Neuronal stem cell (in vitro differentiated cells): ENCODE results near the gene SCFD1.
A peak's percentile ranks its signal among the peaks of the same experiment; 100 is the strongest.

Experiments
- DNase-seq: peaks from one replicate; pipeline ENCODE4 v3.0.0-alpha.2; 2013; ENCODE audit warnings: low spot score
- H2AFZ ChIP-seq: one replicate; pipeline ENCODE4 v1.6.1; 2013; ENCODE audit warnings: mild to moderate bottlenecking, low read length, inconsistent platforms
- H2AK5ac ChIP-seq: 2 replicates; pipeline ENCODE4 v1.6.1; 2013; ENCODE audit warnings: low read depth, mild to moderate bottlenecking, inconsistent platforms, low read length, moderate library complexity, mixed read lengths
- H2BK120ac ChIP-seq: 2 replicates; pipeline ENCODE4 v1.6.1; 2013; ENCODE audit warnings: low read depth, mild to moderate bottlenecking, inconsistent platforms, low read length, moderate library complexity, mixed read lengths
- H2BK12ac ChIP-seq: one replicate; pipeline ENCODE4 v1.6.1; 2013; ENCODE audit warnings: low read length, inconsistent platforms
- H2BK15ac ChIP-seq: 2 replicates; pipeline ENCODE4 v1.6.1; 2013; ENCODE audit warnings: mild to moderate bottlenecking, low read length, inconsistent platforms, mixed read lengths
- H2BK5ac ChIP-seq: one replicate; pipeline ENCODE4 v1.6.1; 2013; ENCODE audit warnings: inconsistent platforms, mild to moderate bottlenecking, low read length, moderate library complexity
- H3K14ac ChIP-seq: one replicate; pipeline ENCODE4 v1.6.1; 2013; ENCODE audit warnings: low read length, inconsistent platforms
- H3K18ac ChIP-seq: 2 replicates; pipeline ENCODE4 v1.6.1; 2013; ENCODE audit warnings: low read length, inconsistent platforms
- H3K23ac ChIP-seq: 2 replicates; pipeline ENCODE4 v1.6.1; 2013; ENCODE audit warnings: low read depth, mild to moderate bottlenecking, mixed read lengths, low read length, inconsistent platforms; ENCODE audit not compliant: poor library complexity
- H3K27ac ChIP-seq: replicated peaks from 3 replicates; pipeline ENCODE4 v1.5.1; 2013; ENCODE audit warnings: low read length, inconsistent platforms
- H3K27me3 ChIP-seq, 3 experiments: 2 replicates each; pipeline ENCODE4 v1.6.1; 2013; ENCODE audit warnings: low read length in 3 of 3, mild to moderate bottlenecking in 2 of 3, inconsistent platforms in 1 of 3, low read depth in 1 of 3, mixed read lengths in 1 of 3, moderate library complexity in 1 of 3; ENCODE audit not compliant: control insufficient read depth in 3 of 3, insufficient read depth in 3 of 3
- H3K36me3 ChIP-seq, 2 donors: replicated peaks in 1 of 2; 2 replicates each; pipeline ENCODE4 v1.6.1; 2013; ENCODE audit warnings: low read length in 2 of 2; ENCODE audit not compliant: control insufficient read depth in 2 of 2, insufficient read depth in 2 of 2
- H3K4ac ChIP-seq: 2 replicates; pipeline ENCODE4 v1.6.1; 2013; ENCODE audit warnings: inconsistent platforms, mild to moderate bottlenecking, low read length, moderate library complexity
- H3K4me1 ChIP-seq, 2 donors: 1 replicate in 1 of 2; 2 replicates in 1 of 2; pipeline ENCODE4 v1.6.1; 2013; ENCODE audit warnings: low read length in 2 of 2, low read depth in 1 of 2; ENCODE audit not compliant: control insufficient read depth in 2 of 2, insufficient read depth in 1 of 2
- H3K4me2 ChIP-seq: one replicate; pipeline ENCODE4 v1.6.1; 2013; ENCODE audit warnings: mild to moderate bottlenecking, low read length, inconsistent platforms; ENCODE audit not compliant: insufficient read depth, poor library complexity, severe bottlenecking
- H3K4me3 ChIP-seq, 2 donors: 2 replicates each; pipeline ENCODE4 v1.5.1; 2013; ENCODE audit warnings: low read length in 2 of 2, mild to moderate bottlenecking in 2 of 2, inconsistent platforms in 1 of 2, moderate library complexity in 1 of 2
- H3K79me1 ChIP-seq: one replicate; pipeline ENCODE4 v1.6.1; 2013; ENCODE audit warnings: low read depth, mild to moderate bottlenecking, inconsistent platforms, low read length, moderate library complexity
- H3K9ac ChIP-seq: one replicate; pipeline ENCODE4 v1.6.1; 2013; ENCODE audit warnings: mild to moderate bottlenecking, low read depth, low read length, inconsistent platforms; ENCODE audit not compliant: poor library complexity
- H3K9me3 ChIP-seq, 2 donors: replicated peaks in 1 of 2; 2 replicates each; pipeline versions ENCODE3 to v1.6.1; 2013; ENCODE audit warnings: low read length in 2 of 2, mild to moderate bottlenecking in 2 of 2, inconsistent platforms in 1 of 2, low read depth in 1 of 2, mixed read lengths in 1 of 2, moderate library complexity in 1 of 2; ENCODE audit not compliant: control insufficient read depth in 2 of 2, insufficient read depth in 1 of 2
- H4K8ac ChIP-seq: one replicate; pipeline ENCODE4 v1.6.1; 2013; ENCODE audit warnings: low read depth, mild to moderate bottlenecking, inconsistent platforms, low read length, moderate library complexity
- H4K91ac ChIP-seq: one replicate; pipeline ENCODE4 v1.6.1; 2013; ENCODE audit warnings: low read length, low read depth, mild to moderate bottlenecking, inconsistent platforms; ENCODE audit not compliant: poor library complexity
- WGBS, 2 donors: extraction: QIAGEN DNeasy Blood & Tissue Kit; methylation state at CpG; one replicate each; pipeline ENCODE4 v1.1.7; 2013; ENCODE audit warnings: missing lambda C conversion rate in 2 of 2, mixed read lengths in 1 of 2; ENCODE audit not compliant: insufficient read length in 2 of 2, insufficient replicate concordance in 1 of 2; ENCODE audit errors: extremely low coverage in 2 of 2; 5-methylcytosine and 5-hydroxymethylcytosine counted together

SCFD1 gene

DNA sequence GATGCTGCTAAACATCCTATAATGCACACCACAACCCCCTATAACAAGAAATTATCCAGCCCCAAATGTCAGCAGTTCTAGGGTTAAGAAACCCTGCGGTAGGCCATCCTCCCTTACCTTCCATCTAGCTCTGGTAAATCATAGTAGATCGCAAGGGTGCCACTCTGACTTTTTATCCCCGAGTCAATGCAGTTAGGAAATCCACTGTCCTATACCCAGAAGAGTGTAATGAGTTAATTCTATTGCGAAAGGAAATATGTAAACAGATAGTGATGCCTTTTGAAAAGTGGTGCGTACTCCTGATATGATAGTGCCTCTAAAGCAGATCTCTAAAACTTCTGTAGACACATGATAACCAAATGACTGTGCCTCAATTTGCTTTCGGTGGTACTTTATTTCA is 29.8 kb downstream of the SCFD1 start:
- Histone ChIP-seq H3K4me2 (no peak overlapping the region), H3K23ac (no peak overlapping the region), H2BK120ac (no peak overlapping the region), H3K4me1 (no peaks in the 10 kb centered on the region), H2BK15ac (no peak overlapping the region), H3K79me1 (no peaks in the 10 kb centered on the region), H3K27ac (no peak overlapping the region), H3K4me3 (no peak overlapping the region), H2AK5ac (no peak overlapping the region), H2BK5ac (no peak overlapping the region), H3K36me3 (peaks cover 12 to 90% of the 10 kb centered on the region in 2 donors), H3K14ac (no peak overlapping the region), H2AFZ (no peak overlapping the region), H4K8ac (no peak overlapping the region), H2BK12ac (no peak overlapping the region), H3K9me3 (no peaks in the 10 kb centered on the region), H3K27me3 (no peaks in the 10 kb centered on the region), H3K9ac (no peak overlapping the region), H4K91ac (no peak overlapping the region), H3K18ac (no peak overlapping the region), H3K4ac (no peak overlapping the region)
- no CpG with 5 or more reads among the region's 6 CpGs for WGBS, 2 donors
- DNase-seq, result no peak

DNA sequence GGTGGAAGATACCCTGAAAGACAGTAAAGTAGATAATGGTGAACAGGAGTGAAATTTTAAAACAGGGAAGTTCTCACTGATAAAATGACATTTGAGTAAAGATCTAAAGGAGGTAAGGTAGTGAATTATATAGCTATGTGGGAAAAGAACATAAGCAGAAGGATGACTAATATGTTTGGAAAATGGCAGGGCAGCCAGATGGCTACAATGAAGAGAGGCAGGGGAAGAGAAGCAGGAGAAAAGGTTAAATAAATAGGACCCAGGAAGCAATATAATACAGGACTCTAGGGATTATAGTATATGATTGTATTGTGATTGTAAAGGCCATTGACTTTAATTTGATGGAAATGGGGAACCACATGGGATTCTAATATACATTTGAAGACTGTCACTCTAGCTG is 33.0 kb downstream of the SCFD1 start:
- H3K4me3 ChIP-seq, result no peak overlapping the region
- H2AK5ac ChIP-seq, result no peak overlapping the region
- no peak overlapping the region for H4K91ac ChIP-seq
- no peak overlapping the region for H3K4ac ChIP-seq
- H2BK15ac ChIP-seq, result no peak overlapping the region
- no peaks in the 10 kb centered on the region for H3K79me1 ChIP-seq
- no peak overlapping the region for H2BK12ac ChIP-seq
- H3K27ac ChIP-seq, result no peak overlapping the region
- no peak overlapping the region for H2BK120ac ChIP-seq
- no peaks in the 10 kb centered on the region for H3K9me3 ChIP-seq
- no peaks in the 10 kb centered on the region for H3K27me3 ChIP-seq
- DNase-seq, result no peak
- no peak overlapping the region for H3K18ac ChIP-seq
- H3K36me3 ChIP-seq, result peaks cover 10 to 96% of the 10 kb centered on the region in 2 donors
- no peak overlapping the region for H3K4me2 ChIP-seq
- no peak overlapping the region for H4K8ac ChIP-seq
- no peaks in the 10 kb centered on the region for H3K4me1 ChIP-seq
- no peak overlapping the region for H3K23ac ChIP-seq
- no peak overlapping the region for H3K9ac ChIP-seq
- H2AFZ ChIP-seq, result no peak overlapping the region
- no peak overlapping the region for H3K14ac ChIP-seq
- no peak overlapping the region for H2BK5ac ChIP-seq

DNA sequence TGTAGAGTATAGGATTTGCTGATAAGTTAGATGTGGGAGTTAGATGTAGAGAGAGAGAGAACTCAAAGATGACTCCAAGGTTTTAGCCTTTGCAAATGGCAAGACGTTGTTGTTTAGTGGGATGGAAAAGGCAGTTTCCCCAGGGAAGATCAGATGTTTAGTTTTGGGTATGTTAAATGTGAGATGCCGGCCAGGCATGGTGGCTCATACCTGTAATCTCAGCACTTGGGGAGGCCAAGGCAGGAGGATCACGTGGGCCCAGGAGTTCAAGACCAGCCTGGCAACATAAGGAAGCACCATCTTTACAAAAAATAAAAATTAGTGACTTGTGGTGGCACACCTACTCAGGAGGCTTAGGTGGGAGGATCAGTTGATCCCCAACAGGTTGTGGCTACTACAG is 33.5 kb downstream of the SCFD1 start:
- H3K79me1 ChIP-seq, result no peaks in the 10 kb centered on the region
- no CpG with 5 or more reads among the region's 3 CpGs for WGBS, 2 donors
- no peak overlapping the region for H2BK15ac ChIP-seq
- H3K27me3 ChIP-seq, result no peaks in the 10 kb centered on the region
- no peak for DNase-seq
- no peak overlapping the region for H3K18ac ChIP-seq
- no peak overlapping the region for H3K4me3 ChIP-seq
- no peak overlapping the region for H2AK5ac ChIP-seq
- H3K4me1 ChIP-seq, result no peaks in the 10 kb centered on the region
- no peak overlapping the region for H3K4ac ChIP-seq
- no peak overlapping the region for H3K4me2 ChIP-seq
- no peak overlapping the region for H3K27ac ChIP-seq
- H2BK5ac ChIP-seq, result no peak overlapping the region
- no peak overlapping the region for H2AFZ ChIP-seq
- H2BK12ac ChIP-seq, result no peak overlapping the region
- no peak overlapping the region for H3K9ac ChIP-seq
- peaks cover 9 to 96% of the 10 kb centered on the region in 2 donors for H3K36me3 ChIP-seq
- H2BK120ac ChIP-seq, result no peak overlapping the region
- no peak overlapping the region for H3K23ac ChIP-seq
- no peaks in the 10 kb centered on the region for H3K9me3 ChIP-seq
- H3K14ac ChIP-seq, result no peak overlapping the region
- H4K8ac ChIP-seq, result no peak overlapping the region
- H4K91ac ChIP-seq, result no peak overlapping the region

DNA sequence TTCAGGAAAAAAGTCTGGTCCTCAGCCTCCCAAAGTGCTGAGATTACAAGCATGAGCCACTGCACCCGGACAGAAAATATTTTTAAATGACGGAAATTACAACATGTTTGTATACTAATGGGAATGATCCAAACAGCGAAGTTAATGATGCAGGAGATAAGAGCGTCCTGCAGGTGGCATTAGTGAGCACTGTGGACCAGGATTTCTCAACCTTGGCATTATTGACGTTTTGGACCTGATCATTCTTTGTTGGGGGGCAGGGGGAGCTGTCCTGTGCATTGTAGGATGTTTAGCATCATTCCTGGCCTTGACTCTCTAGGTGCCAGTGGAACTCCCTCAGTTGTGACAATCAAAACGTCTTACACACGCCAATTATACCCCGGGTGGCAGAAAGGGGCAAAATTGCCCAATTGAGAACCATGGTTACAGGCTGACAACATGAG is 34.1 kb downstream of the SCFD1 start:
- no peak overlapping the region for H2AK5ac ChIP-seq
- no peak overlapping the region for H4K91ac ChIP-seq
- peaks cover 9 to 96% of the 10 kb centered on the region in 2 donors for H3K36me3 ChIP-seq
- no peak overlapping the region for H2BK5ac ChIP-seq
- H2BK120ac ChIP-seq, result no peak overlapping the region
- no peaks in the 10 kb centered on the region for H3K27me3 ChIP-seq
- H4K8ac ChIP-seq, result no peak overlapping the region
- H3K9me3 ChIP-seq, result no peaks in the 10 kb centered on the region
- H2BK15ac ChIP-seq, result no peak overlapping the region
- no peak overlapping the region for H3K4me2 ChIP-seq
- no peak overlapping the region for H3K4me3 ChIP-seq
- no peak overlapping the region for H3K18ac ChIP-seq
- H2AFZ ChIP-seq, result no peak overlapping the region
- H3K9ac ChIP-seq, result no peak overlapping the region
- no peak overlapping the region for H3K27ac ChIP-seq
- no peaks in the 10 kb centered on the region for H3K79me1 ChIP-seq
- peak; percentile 17 for DNase-seq
- H3K4me1 ChIP-seq, result no peaks in the 10 kb centered on the region
- H2BK12ac ChIP-seq, result no peak overlapping the region
- WGBS, 2 donors, result no CpG with 5 or more reads among the region's 8 CpGs
- no peak overlapping the region for H3K23ac ChIP-seq
- no peak overlapping the region for H3K14ac ChIP-seq
- no peak overlapping the region for H3K4ac ChIP-seq
